ENCODE measurements around the gene MAPK4. TPM values are rescaled to one million over a fixed set of nuclear protein-coding genes. Genes with fewer than 3 reads are reported as not detected.

Gene MAPK4
- polyA plus RNA-seq, 1 experiment = not detected

- DNase-seq (ENCODE audit: low read depth) = no peak
- CTCF ChIA-PET = no interaction called here
- POLR2A ChIA-PET = no interaction called here
- TF ChIP-seq, protein P1, sequence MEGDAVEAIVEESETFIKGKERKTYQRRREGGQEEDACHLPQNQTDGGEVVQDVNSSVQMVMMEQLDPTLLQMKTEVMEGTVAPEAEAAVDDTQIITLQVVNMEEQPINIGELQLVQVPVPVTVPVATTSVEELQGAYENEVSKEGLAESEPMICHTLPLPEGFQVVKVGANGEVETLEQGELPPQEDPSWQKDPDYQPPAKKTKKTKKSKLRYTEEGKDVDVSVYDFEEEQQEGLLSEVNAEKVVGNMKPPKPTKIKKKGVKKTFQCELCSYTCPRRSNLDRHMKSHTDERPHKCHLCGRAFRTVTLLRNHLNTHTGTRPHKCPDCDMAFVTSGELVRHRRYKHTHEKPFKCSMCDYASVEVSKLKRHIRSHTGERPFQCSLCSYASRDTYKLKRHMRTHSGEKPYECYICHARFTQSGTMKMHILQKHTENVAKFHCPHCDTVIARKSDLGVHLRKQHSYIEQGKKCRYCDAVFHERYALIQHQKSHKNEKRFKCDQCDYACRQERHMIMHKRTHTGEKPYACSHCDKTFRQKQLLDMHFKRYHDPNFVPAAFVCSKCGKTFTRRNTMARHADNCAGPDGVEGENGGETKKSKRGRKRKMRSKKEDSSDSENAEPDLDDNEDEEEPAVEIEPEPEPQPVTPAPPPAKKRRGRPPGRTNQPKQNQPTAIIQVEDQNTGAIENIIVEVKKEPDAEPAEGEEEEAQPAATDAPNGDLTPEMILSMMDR (IDR thresholded peaks at IDR 0.05; ENCODE audit: insufficient read depth, low read depth, low read length) = no peak
- Histone ChIP-seq H3K4me3 (ENCODE audit: low read depth, low read length) (no peak overlapping the region), H3K27me3 (ENCODE audit: control insufficient read depth, insufficient read depth, low read length) (no peaks in the 10 kb centered on the region), H3K36me3 (ENCODE audit: control insufficient read depth, insufficient read depth, low read length) (no peaks in the 10 kb centered on the region)
These were observed 19.3 kb downstream of the MAPK4 start for GRCh38 chr18:50579061-50579774.

DNA sequence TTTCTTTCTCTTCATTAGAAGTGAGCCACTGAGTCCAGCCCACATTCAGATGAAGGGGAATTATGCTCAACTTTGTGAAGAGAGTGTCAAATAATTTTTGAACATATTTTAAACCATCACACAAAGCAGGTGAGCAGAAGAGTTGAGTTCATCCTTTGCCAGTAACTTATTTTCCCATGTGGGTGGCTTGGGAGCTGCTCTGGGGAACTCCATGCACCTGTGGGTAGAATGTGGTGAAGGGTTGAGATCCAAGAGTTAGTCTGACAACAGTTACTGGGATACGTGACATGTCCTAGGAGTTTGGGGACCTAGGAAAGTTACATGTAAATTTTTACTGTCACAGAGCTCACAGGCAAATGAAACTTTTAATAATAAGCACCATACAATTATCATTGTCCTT lies 21.6 kb downstream of the MAPK4 start:
- ChIA-PET CTCF (no interaction called here), POLR2A (no interaction called here)
- DNase-seq (ENCODE audit: low read depth) = no peak
- H3K4me3 ChIP-seq (ENCODE audit: low read depth, low read length) = no peak overlapping the region
- H3K27me3 ChIP-seq (ENCODE audit: control insufficient read depth, insufficient read depth, low read length) = no peaks in the 10 kb centered on the region
- H3K36me3 ChIP-seq (ENCODE audit: control insufficient read depth, insufficient read depth, low read length) = no peaks in the 10 kb centered on the region
- TF ChIP-seq, protein P1 (IDR thresholded peaks at IDR 0.05; ENCODE audit: insufficient read depth, low read depth, low read length) = no peak

DNA sequence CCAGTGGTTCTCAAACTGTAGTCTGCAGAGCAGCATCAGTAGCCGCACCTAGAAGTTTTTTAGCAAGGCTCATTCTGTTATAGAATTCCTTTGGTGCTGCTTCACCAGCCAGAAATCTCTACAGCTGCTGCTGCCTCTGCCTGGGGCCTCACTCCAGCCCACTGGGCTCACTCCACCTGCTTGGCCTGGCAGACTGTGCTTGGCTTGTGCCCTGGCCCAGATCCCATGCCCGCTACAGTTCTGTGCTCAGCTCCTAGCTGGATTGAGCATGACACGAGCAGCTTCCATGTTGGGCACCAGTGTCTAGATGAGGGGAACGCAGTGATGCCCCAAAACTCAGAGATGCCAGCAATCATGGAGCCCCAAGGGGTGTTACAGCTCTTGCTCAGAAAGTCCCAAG lies 22.6 kb downstream of the MAPK4 start:
- Histone ChIP-seq H3K36me3 (ENCODE audit: control insufficient read depth, insufficient read depth, low read length) (no peaks in the 10 kb centered on the region), H3K27me3 (ENCODE audit: control insufficient read depth, insufficient read depth, low read length) (no peaks in the 10 kb centered on the region), H3K4me3 (ENCODE audit: low read depth, low read length) (no peak overlapping the region)
- CTCF ChIA-PET = no interaction called here
- DNase-seq (ENCODE audit: low read depth) = no peak
- TF ChIP-seq, protein P1 (IDR thresholded peaks at IDR 0.05; ENCODE audit: insufficient read depth, low read depth, low read length) = no peak
- POLR2A ChIA-PET = no interaction called here

DNA sequence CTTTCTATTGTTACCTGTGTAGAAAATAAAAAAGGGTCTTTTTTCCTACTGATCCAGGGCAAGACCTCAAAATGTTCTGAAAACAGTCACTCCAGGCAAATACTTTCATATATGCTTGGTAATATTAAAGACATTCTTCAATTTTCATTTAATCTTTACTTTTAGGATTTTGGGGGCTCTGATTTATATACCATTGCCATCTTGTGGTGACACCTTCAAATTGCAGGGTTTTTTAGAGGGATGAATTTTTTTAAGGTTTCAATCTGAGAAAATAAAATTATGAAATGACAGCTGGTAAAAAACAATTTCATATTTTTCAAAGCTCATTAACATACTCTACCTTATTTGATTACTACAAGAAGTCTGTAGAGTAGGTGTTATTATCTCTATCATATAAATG lies 26.8 kb downstream of the MAPK4 start:
- ChIA-PET POLR2A (no interaction called here), CTCF (interaction anchor here (1.9 kb wide), 1 partner anchor 12 kb away, joined by 6 read pairs; no protein-coding TSS in a partner anchor)
- Histone ChIP-seq H3K4me3 (ENCODE audit: low read depth, low read length) (no peak overlapping the region), H3K36me3 (ENCODE audit: control insufficient read depth, insufficient read depth, low read length) (no peaks in the 10 kb centered on the region), H3K27me3 (ENCODE audit: control insufficient read depth, insufficient read depth, low read length) (no peaks in the 10 kb centered on the region)
- DNase-seq (ENCODE audit: low read depth) = no peak
- TF ChIP-seq, protein P1 (IDR thresholded peaks at IDR 0.05; ENCODE audit: insufficient read depth, low read depth, low read length) = peak; percentile 7; the same call in 1 of the 2 replicates

DNA sequence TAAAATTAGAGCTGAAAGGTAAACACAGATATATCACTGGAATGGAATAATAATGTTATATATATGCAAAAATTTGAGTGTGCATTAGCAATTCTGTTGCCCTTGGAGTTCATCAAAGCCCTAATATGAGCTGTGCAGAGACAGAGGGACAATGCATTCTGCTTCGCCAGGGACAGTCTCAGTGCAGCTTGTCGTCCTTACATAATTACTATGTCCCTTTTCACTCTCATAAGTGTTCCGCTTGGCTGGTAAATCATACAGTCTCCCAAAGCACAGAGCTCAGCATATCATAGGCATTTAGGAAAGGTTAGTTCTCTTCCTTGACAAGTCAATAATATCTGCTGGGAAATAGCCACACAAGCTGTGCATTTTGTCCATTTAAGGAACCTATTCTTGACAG lies 30.7 kb downstream of the MAPK4 start:
- H3K36me3 ChIP-seq (ENCODE audit: control insufficient read depth, insufficient read depth, low read length) = no peaks in the 10 kb centered on the region
- POLR2A ChIA-PET = no interaction called here
- no peaks in the 10 kb centered on the region for H3K27me3 ChIP-seq (ENCODE audit: control insufficient read depth, insufficient read depth, low read length)
- no peak overlapping the region for H3K4me3 ChIP-seq (ENCODE audit: low read depth, low read length)
- TF ChIP-seq, protein P1 (IDR thresholded peaks at IDR 0.05; ENCODE audit: insufficient read depth, low read depth, low read length) = no peak
- CTCF ChIA-PET = no interaction called here
- no peak for DNase-seq (ENCODE audit: low read depth)
